HCT116 (cell line): ENCODE results near the gene ITPR1.

Experiments used
- EGR1 ChIP-seq: IDR thresholded peaks from 2 replicates; pipeline ENCODE4 v1.6.1; 2012; ENCODE audit warnings: low read depth
- ELF1 ChIP-seq: IDR thresholded peaks from 2 replicates; pipeline ENCODE4 v1.6.1; 2012; ENCODE audit warnings: low read depth, borderline replicate concordance
- EZH2 ChIP-seq: fragments of 200-600 bp; sonication (generic); IDR thresholded peaks from 2 replicates; pipeline ENCODE4 v1.6.1; 2017; ENCODE audit warnings: antibody characterized with exemption, mixed run types
- FOSL1 ChIP-seq: IDR thresholded peaks from 2 replicates; pipeline ENCODE4 v1.6.1; 2012; ENCODE audit warnings: low read depth
- POLR2A ChIP-seq: IDR thresholded peaks from 2 replicates; pipeline ENCODE4 v1.7.0; 2011; ENCODE audit warnings: borderline replicate concordance; ENCODE audit not compliant: insufficient read depth, insufficient read length; ENCODE audit errors: extremely low read depth
- RAD21 ChIP-seq: IDR thresholded peaks from 2 replicates; pipeline ENCODE4 v1.6.1; 2012; ENCODE audit warnings: low read depth, mild to moderate bottlenecking
- SIN3A ChIP-seq: IDR thresholded peaks from 2 replicates; pipeline ENCODE4 v1.6.1; 2012; ENCODE audit warnings: low read depth
- ZFX ChIP-seq: fragments of 450-650 bp; IDR thresholded peaks from 2 replicates; pipeline ENCODE4 v1.6.1; 2017
- TF ChIP-seq, protein P1 (sequence below), 3 experiments: fragments of 200-600 bp in 1 of 3; sonication (generic) in 1 of 3; IDR thresholded peaks in 2 of 3; conservative IDR thresholded peaks in 1 of 3; 2 replicates each; pipeline ENCODE4 v1.5.1; 2012 to 2017; ENCODE audit warnings: low read depth in 2 of 3, low read length in 2 of 3, antibody characterized with exemption in 1 of 3, borderline replicate concordance in 1 of 3, control low read depth in 1 of 3, mild to moderate bottlenecking in 1 of 3, mixed read lengths in 1 of 3, mixed run types in 1 of 3, moderate library complexity in 1 of 3; ENCODE audit not compliant: insufficient read depth in 1 of 3
- TF ChIP-seq, protein P2 (sequence below): IDR thresholded peaks from 2 replicates; pipeline ENCODE4 v1.6.1; 2012
- TF ChIP-seq, protein P3 (sequence below): IDR thresholded peaks from 2 replicates; pipeline ENCODE4 v1.6.1; 2012; ENCODE audit warnings: low read depth

DNA sequence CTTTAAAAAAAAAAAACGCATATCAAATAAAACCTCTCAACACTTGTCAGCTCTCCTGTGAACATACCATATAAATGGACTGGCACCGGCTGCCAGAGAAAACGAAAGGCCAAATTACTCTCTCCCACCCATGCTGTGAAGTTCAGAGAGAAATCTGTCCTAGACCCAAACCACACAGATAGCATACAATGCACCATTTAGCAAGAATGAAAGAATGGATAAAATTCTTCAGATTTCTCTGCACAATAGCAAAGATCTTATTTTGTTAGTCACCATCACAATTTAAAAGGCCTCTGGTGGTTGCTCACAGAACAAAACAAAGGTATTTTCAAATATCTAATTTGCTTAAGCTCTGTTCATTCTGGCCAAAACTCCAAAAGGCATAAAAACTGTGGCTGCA is 392.2 kb downstream of the ITPR1 start:
- TF ChIP-seq POLR2A (no peak), ZFX (no peak), EZH2 (no peak), FOSL1 (no peak), EGR1 (no peak), SIN3A (no peak), ELF1 (no peak), RAD21 (no peak)
- TF ChIP-seq, protein P1, sequence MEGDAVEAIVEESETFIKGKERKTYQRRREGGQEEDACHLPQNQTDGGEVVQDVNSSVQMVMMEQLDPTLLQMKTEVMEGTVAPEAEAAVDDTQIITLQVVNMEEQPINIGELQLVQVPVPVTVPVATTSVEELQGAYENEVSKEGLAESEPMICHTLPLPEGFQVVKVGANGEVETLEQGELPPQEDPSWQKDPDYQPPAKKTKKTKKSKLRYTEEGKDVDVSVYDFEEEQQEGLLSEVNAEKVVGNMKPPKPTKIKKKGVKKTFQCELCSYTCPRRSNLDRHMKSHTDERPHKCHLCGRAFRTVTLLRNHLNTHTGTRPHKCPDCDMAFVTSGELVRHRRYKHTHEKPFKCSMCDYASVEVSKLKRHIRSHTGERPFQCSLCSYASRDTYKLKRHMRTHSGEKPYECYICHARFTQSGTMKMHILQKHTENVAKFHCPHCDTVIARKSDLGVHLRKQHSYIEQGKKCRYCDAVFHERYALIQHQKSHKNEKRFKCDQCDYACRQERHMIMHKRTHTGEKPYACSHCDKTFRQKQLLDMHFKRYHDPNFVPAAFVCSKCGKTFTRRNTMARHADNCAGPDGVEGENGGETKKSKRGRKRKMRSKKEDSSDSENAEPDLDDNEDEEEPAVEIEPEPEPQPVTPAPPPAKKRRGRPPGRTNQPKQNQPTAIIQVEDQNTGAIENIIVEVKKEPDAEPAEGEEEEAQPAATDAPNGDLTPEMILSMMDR (IDR thresholded peaks at IDR 0.05 in 2 of 3, conservative IDR thresholded peaks at IDR 0.05 in 1 of 3; ENCODE audit: borderline replicate concordance in 1 of 3, insufficient read depth in 1 of 3, low read depth in 2 of 3, low read length in 2 of 3), result no peak; a peak in 1 of 6 replicates
- TF ChIP-seq, protein P2, sequence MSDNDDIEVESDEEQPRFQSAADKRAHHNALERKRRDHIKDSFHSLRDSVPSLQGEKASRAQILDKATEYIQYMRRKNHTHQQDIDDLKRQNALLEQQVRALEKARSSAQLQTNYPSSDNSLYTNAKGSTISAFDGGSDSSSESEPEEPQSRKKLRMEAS, result no peak
- TF ChIP-seq, protein P3, sequence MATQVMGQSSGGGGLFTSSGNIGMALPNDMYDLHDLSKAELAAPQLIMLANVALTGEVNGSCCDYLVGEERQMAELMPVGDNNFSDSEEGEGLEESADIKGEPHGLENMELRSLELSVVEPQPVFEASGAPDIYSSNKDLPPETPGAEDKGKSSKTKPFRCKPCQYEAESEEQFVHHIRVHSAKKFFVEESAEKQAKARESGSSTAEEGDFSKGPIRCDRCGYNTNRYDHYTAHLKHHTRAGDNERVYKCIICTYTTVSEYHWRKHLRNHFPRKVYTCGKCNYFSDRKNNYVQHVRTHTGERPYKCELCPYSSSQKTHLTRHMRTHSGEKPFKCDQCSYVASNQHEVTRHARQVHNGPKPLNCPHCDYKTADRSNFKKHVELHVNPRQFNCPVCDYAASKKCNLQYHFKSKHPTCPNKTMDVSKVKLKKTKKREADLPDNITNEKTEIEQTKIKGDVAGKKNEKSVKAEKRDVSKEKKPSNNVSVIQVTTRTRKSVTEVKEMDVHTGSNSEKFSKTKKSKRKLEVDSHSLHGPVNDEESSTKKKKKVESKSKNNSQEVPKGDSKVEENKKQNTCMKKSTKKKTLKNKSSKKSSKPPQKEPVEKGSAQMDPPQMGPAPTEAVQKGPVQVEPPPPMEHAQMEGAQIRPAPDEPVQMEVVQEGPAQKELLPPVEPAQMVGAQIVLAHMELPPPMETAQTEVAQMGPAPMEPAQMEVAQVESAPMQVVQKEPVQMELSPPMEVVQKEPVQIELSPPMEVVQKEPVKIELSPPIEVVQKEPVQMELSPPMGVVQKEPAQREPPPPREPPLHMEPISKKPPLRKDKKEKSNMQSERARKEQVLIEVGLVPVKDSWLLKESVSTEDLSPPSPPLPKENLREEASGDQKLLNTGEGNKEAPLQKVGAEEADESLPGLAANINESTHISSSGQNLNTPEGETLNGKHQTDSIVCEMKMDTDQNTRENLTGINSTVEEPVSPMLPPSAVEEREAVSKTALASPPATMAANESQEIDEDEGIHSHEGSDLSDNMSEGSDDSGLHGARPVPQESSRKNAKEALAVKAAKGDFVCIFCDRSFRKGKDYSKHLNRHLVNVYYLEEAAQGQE, result no peak
